SK-N-SH (cell line): ENCODE data around the gene SESN1. TPM values are rescaled to one million over a fixed set of nuclear protein-coding genes. Genes with fewer than 3 reads are reported as not detected.

ENCODE experiments used
- CTCF ChIA-PET: fragments of 300-600, 350-600 bp; formaldehyde crosslinking; extraction: SDS; loops from one replicate; lab custom pipeline; 2021; lab: Yijun Ruan, JAX
- POLR2A ChIA-PET: fragments of 350-600 bp; sonication (Branson Sonifier 250); formaldehyde crosslinking; extraction: SDS; loops from one replicate; lab custom pipeline; 2020; ENCODE audit warnings: antibody characterized with exemption, inconsistent platforms; lab: Yijun Ruan, JAX
- DNase-seq: peaks from one replicate; pipeline ENCODE4 v3.0.0; 2012
- H2AFZ ChIP-seq: fragments of 200-600 bp; sonication (generic); 2 replicates; pipeline ENCODE4 v1.8.1; 2016; ENCODE audit warnings: antibody characterized with exemption, mild to moderate bottlenecking, low read depth
- H3F3A ChIP-seq: fragments of 200-600 bp; sonication (generic); replicated peaks from 2 replicates; pipeline ENCODE3; 2016; ENCODE audit warnings: antibody characterized with exemption, mild to moderate bottlenecking; ENCODE audit not compliant: insufficient read depth
- H3K27ac ChIP-seq, 2 experiments: fragments of 200-500 bp in 1 of 2; fragments of 200-600 bp in 1 of 2; sonication (Bioruptor generic) in 1 of 2; sonication (generic), shearing (Covaris generic) in 1 of 2; 2 replicates each; pipeline versions ENCODE4 v1.5.1 to v1.6.1; 2014 to 2016; ENCODE audit warnings: low read depth in 2 of 2, inconsistent platforms in 1 of 2, low read length in 1 of 2, mild to moderate bottlenecking in 1 of 2, mixed read lengths in 1 of 2
- H3K27me3 ChIP-seq: fragments of 200-600 bp; sonication (generic), shearing (Covaris generic); 2 replicates; pipeline ENCODE4 v1.6.1; 2016; ENCODE audit warnings: mixed run types; ENCODE audit not compliant: insufficient read depth
- H3K36me3 ChIP-seq, 2 experiments: fragments of 200-500 bp in 1 of 2; fragments of 200-600 bp in 1 of 2; sonication (Bioruptor generic) in 1 of 2; sonication (generic) in 1 of 2; replicated peaks in 1 of 2; 2 replicates each; pipeline versions ENCODE3 to v1.5.1; 2014 to 2016; ENCODE audit warnings: low read length in 1 of 2, mild to moderate bottlenecking in 1 of 2; ENCODE audit not compliant: insufficient read depth in 2 of 2, control insufficient read depth in 1 of 2
- H3K4me1 ChIP-seq, 2 experiments: fragments of 200-500 bp in 1 of 2; fragments of 200-600 bp in 1 of 2; sonication (Bioruptor generic) in 1 of 2; sonication (generic), shearing (Covaris generic) in 1 of 2; 2 replicates each; pipeline versions ENCODE4 v1.5.1 to v1.6.1; 2014 to 2016; ENCODE audit warnings: low read depth in 1 of 2, low read length in 1 of 2, mixed run types in 1 of 2; ENCODE audit not compliant: insufficient read depth in 2 of 2, control insufficient read depth in 1 of 2
- H3K4me2 ChIP-seq: fragments of 200-600 bp; sonication (generic), shearing (Covaris generic); 2 replicates; pipeline ENCODE4 v1.6.1; 2017; ENCODE audit warnings: mixed run types
- H3K4me3 ChIP-seq, 2 experiments: fragments of 200-500 bp in 1 of 2; fragments of 200-600 bp in 1 of 2; sonication (Bioruptor generic) in 1 of 2; sonication (generic), shearing (Covaris generic) in 1 of 2; 2 replicates each; pipeline versions ENCODE4 v1.5.1 to v1.8.1; 2014 to 2016; ENCODE audit warnings: low read depth in 2 of 2, inconsistent platforms in 1 of 2, low read length in 1 of 2, mild to moderate bottlenecking in 1 of 2, mixed read lengths in 1 of 2, moderate library complexity in 1 of 2
- H3K79me2 ChIP-seq: fragments of 200-600 bp; sonication (generic); 2 replicates; pipeline ENCODE4 v1.8.1; 2017; ENCODE audit warnings: mild to moderate bottlenecking; ENCODE audit not compliant: insufficient read depth
- H3K9ac ChIP-seq: fragments of 200-600 bp; sonication (generic); 2 replicates; pipeline ENCODE4 v1.6.1; 2017; ENCODE audit warnings: mixed run types
- H3K9me2 ChIP-seq: fragments of 200-600 bp; sonication (generic); 2 replicates; pipeline ENCODE4 v1.6.1; 2017; ENCODE audit warnings: mixed run types
- H3K9me3 ChIP-seq: fragments of 200-600 bp; sonication (generic); 2 replicates; pipeline ENCODE4 v1.6.1; 2017; ENCODE audit warnings: mixed run types, mild to moderate bottlenecking, moderate library complexity
- H4K20me1 ChIP-seq: fragments of 200-600 bp; sonication (generic); 2 replicates; pipeline ENCODE4 v1.6.1; 2017; ENCODE audit warnings: mild to moderate bottlenecking, mixed run types; ENCODE audit not compliant: insufficient read depth
- EP300 ChIP-seq, 2 experiments: IDR thresholded peaks; 2 replicates each; pipeline versions ENCODE4 v1.4.0 to v1.6.1; 2012; ENCODE audit warnings: borderline replicate concordance in 1 of 2, low read depth in 1 of 2, low read length in 1 of 2
- MXI1 ChIP-seq: IDR thresholded peaks from 2 replicates; pipeline ENCODE4 v1.6.1; 2012; ENCODE audit warnings: mild to moderate bottlenecking, low read depth, low read length, improper control_type of control experiment
- NRF1 ChIP-seq: IDR thresholded peaks from 2 replicates; pipeline ENCODE4 v1.6.1; 2012; ENCODE audit warnings: low read depth, mild to moderate bottlenecking, low read length
- POLR2AphosphoS5 ChIP-seq: IDR thresholded peaks from 2 replicates; pipeline ENCODE4 v1.6.1; 2012; ENCODE audit warnings: low read depth, low read length
- RFX5 ChIP-seq: IDR thresholded peaks from 2 replicates; pipeline ENCODE4 v1.6.1; 2012; ENCODE audit warnings: mild to moderate bottlenecking, improper control_type of control experiment, low read length
- SMC3 ChIP-seq: IDR thresholded peaks from 2 replicates; pipeline ENCODE4 v1.6.1; 2012; ENCODE audit warnings: low read depth, low read length, improper control_type of control experiment
- TEAD4 ChIP-seq: IDR thresholded peaks from 2 replicates; pipeline ENCODE4 v1.4.0; 2012; ENCODE audit warnings: mild to moderate bottlenecking, borderline replicate concordance; ENCODE audit not compliant: insufficient read depth
- YY1 ChIP-seq: IDR thresholded peaks from 2 replicates; pipeline ENCODE4 v1.4.0; 2012; ENCODE audit warnings: low read depth, mild to moderate bottlenecking
- WGBS: methylation state at CpG from one replicate; pipeline ENCODE4 v1.1.6; 2017; ENCODE audit warnings: low lambda C conversion rate; 5-methylcytosine and 5-hydroxymethylcytosine counted together
- polyA plus RNA-seq, 3 experiments: library from polyadenylated mRNA; depleted of rRNA; stranded (reverse); fragments of >200 nt; gene quantifications; 2 replicates each; pipeline ENCODE4 v1.2.3, GENCODE V29; 2012
- small RNA-seq, 7 experiments: library from RNA; depleted of rRNA; stranded (forward); fragments of <200 nt; gene quantifications; one replicate each; pipeline ENCODE3, GENCODE V24; 2012
- TF ChIP-seq, protein P1 (sequence below): fragments of 150-350 bp; IDR thresholded peaks from 2 replicates; pipeline ENCODE4 v1.6.1; 2016; ENCODE audit warnings: mild to moderate bottlenecking, low read depth, low read length
- TF ChIP-seq, protein P2 (sequence below): fragments of 200-600 bp; sonication (generic); IDR thresholded peaks from 2 replicates; pipeline ENCODE4 v1.6.1; 2017; ENCODE audit warnings: antibody characterized with exemption, mild to moderate bottlenecking, moderate library complexity

SESN1 gene
- polyA plus RNA-seq, 1 of the 3 experiments (the other 2 are of a cell fraction), result 13.1 TPM

DNA sequence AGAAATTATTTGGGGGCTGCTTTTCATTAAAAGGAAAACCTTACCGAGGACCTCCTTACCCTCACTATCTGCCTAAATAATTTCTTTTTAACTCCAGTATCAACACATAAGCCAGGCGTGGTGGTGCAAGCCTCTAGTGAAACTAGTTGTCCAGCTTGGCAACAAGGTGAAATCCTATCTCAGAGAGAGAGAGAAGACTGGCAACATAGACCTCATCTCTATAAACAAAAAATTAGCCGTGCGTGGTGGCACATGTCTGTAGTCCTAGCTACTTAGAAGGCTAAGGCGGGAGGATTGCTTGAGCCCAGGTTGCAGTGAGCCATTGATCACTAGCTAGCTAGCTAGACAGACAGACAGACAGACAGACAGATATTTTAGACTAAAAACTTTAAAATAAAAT lies 153.9 kb downstream of the SESN1 start:
- DNase-seq, result no peak
- Histone ChIP-seq H3K4me2 (no peak overlapping the region), H3K79me2 (no peaks in the 10 kb centered on the region), H3K9ac (no peak overlapping the region), H3K9me3 (no peaks in the 10 kb centered on the region), H3F3A (no peaks in the 10 kb centered on the region), H3K9me2 (no peaks in the 10 kb centered on the region), H3K4me3 (no peak overlapping the region), H3K4me1 (peaks cover 0 to 22% of the 10 kb centered on the region in 2 experiments; a peak in 2 of 4 replicates), H3K36me3 (no peaks in the 10 kb centered on the region), H3K27ac (no peak overlapping the region), H3K27me3 (no peaks in the 10 kb centered on the region), H2AFZ (no peak overlapping the region), H4K20me1 (no peaks in the 10 kb centered on the region)
- CTCF ChIA-PET, result interaction anchor here (0.9 to 1.6 kb wide), 2 partner anchors 105 to 133 kb away, joined by 3 read pairs; no protein-coding TSS in a partner anchor
- TF ChIP-seq, protein P1, sequence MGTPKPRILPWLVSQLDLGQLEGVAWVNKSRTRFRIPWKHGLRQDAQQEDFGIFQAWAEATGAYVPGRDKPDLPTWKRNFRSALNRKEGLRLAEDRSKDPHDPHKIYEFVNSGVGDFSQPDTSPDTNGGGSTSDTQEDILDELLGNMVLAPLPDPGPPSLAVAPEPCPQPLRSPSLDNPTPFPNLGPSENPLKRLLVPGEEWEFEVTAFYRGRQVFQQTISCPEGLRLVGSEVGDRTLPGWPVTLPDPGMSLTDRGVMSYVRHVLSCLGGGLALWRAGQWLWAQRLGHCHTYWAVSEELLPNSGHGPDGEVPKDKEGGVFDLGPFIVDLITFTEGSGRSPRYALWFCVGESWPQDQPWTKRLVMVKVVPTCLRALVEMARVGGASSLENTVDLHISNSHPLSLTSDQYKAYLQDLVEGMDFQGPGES, result no peak
- no peak for TF ChIP-seq YY1
- TF ChIP-seq MXI1, result no peak
- 80% methylated on average over 5 of the region's 5 CpGs for WGBS
- POLR2A ChIA-PET, result no interaction called here

DNA sequence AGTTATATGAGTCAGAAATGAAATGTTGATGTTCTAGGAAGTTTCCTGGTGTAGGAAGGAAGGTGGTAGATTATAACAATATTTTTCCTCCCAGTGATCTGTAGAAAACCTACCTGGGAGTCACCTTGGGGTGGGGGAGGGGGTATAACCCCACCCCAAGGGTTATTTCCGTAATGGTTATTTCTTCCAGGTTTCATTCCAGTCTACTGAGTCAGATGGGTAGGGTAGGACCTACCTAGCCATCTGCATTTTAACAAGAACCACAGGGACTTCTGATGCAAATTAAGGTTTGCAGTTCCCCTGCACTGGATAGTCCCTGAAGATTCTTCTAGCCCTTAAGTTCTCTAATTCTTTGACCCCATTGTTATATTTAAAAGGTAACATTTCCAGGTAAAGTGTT lies 157.5 kb downstream of the SESN1 start:
- Histone ChIP-seq H3K79me2 (no peaks in the 10 kb centered on the region), H3K27me3 (no peaks in the 10 kb centered on the region), H3K4me1 (no peaks in the 10 kb centered on the region; a peak in 1 of 4 replicates), H2AFZ (no peak overlapping the region), H3K4me2 (no peak overlapping the region), H3K27ac (no peak overlapping the region)
- WGBS, result 78% methylated on average over 1 of the region's 1 CpG
- TF ChIP-seq, protein P2, sequence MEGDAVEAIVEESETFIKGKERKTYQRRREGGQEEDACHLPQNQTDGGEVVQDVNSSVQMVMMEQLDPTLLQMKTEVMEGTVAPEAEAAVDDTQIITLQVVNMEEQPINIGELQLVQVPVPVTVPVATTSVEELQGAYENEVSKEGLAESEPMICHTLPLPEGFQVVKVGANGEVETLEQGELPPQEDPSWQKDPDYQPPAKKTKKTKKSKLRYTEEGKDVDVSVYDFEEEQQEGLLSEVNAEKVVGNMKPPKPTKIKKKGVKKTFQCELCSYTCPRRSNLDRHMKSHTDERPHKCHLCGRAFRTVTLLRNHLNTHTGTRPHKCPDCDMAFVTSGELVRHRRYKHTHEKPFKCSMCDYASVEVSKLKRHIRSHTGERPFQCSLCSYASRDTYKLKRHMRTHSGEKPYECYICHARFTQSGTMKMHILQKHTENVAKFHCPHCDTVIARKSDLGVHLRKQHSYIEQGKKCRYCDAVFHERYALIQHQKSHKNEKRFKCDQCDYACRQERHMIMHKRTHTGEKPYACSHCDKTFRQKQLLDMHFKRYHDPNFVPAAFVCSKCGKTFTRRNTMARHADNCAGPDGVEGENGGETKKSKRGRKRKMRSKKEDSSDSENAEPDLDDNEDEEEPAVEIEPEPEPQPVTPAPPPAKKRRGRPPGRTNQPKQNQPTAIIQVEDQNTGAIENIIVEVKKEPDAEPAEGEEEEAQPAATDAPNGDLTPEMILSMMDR, result no peak
- TF ChIP-seq SMC3 (no peak), EP300 (IDR thresholded peaks at IDR 0.05; ENCODE audit: borderline replicate concordance in 1 of 2, low read depth in 1 of 2, low read length in 1 of 2) (no peak), RFX5 (no peak), NRF1 (no peak), POLR2AphosphoS5 (no peak), TEAD4 (no peak)
- TF ChIP-seq, all 33 proteins: peak for 0
- H3K9ac ChIP-seq, result no peak overlapping the region
- H3K4me3 ChIP-seq, result no peak overlapping the region
- ChIA-PET POLR2A (no interaction called here), CTCF (no interaction called here)
- no peaks in the 10 kb centered on the region for H4K20me1 ChIP-seq
- H3F3A ChIP-seq, result no peaks in the 10 kb centered on the region
- H3K36me3 ChIP-seq, result no peaks in the 10 kb centered on the region
- no peaks in the 10 kb centered on the region for H3K9me3 ChIP-seq
- H3K9me2 ChIP-seq, result no peaks in the 10 kb centered on the region
- no peak for DNase-seq

Small RNA genes within 50 kb of the gene (small RNA-seq; reads per million reads assigned to genes)
- 0 reads per million in 7 experiments for gene RNU6-653P

Other genes starting within 250 kb of the SESN1 start
- gene ARMC2, start 246.4 kb downstream of the SESN1 start, polyA plus RNA-seq (2012; rRNA removed), result 2.4 and 4.3 TPM in 2 replicates
- 7.3 and 8.3 TPM in 2 replicates for gene CEP57L1, start 661 bp upstream of the SESN1 start, polyA plus RNA-seq (2012; rRNA removed)